ENCODE data around the gene LRRN4.

Gene LRRN4

DNA sequence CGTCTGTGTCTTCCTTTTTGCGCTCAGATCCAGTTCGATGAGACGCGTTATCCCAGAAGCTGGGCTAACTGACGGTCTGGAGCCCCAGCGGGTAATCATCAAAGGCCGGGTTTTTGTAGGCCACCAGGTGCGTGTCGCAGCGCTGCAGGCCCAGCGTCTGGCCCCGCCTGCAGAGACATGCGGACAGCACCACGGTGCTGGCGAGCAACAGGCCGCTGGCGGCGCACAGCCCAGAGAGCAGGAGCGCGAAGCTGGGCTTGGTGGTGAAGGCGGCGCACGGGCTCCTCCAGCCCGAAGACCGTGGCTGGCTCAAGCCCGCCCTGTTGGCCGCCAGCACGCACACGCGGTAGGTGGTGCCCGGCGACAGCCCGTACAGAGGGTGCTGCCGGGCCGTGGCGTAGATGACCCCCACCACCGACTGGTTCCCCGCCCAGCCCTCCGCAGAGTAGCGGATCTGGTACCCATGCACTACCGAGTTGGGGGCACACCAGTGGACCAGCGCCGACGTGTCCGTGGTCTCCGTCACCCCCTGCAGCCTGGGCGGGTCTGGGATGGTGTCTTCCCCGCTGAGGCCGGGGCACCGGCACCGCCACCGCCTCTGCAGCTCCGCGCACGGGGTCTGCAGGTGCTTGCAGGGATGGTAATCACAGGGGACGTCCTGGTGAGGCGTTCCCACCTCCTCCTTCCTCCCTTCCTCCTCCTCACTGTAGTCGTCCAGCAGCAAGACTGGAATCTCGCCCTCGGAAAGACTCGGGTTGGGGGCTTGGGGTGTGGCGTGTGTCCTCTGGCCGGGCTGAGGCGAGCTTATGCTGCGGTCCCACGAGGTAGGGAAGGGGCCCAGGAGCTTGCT, 12.7 kb downstream of the LRRN4 start:
- no peak for DNase-seq
- H3K36me3 Mint-ChIP-seq (ENCODE audit: low read depth), result peaks cover 62% of the 10 kb centered on the region
- H3K4me3 Mint-ChIP-seq, result no peak overlapping the region
- TF ChIP-seq CTCF (IDR thresholded peaks at IDR 0.05), result no peak
- H3K27ac Mint-ChIP-seq, result peak overlapping the region; percentile 90
- no peaks in the 10 kb centered on the region for H3K9me3 Mint-ChIP-seq
- H3K27me3 Mint-ChIP-seq (ENCODE audit: low read depth, poor library complexity), result peaks cover 4% of the 10 kb centered on the region
- no peaks in the 10 kb centered on the region for H3K4me1 Mint-ChIP-seq

- Mint-ChIP-seq H3K27ac (peak overlapping the region; percentile 90), H3K27me3 (ENCODE audit: low read depth, poor library complexity) (peaks cover 4% of the 10 kb centered on the region), H3K4me3 (no peak overlapping the region), H3K36me3 (ENCODE audit: low read depth) (peaks cover 64% of the 10 kb centered on the region), H3K4me1 (no peaks in the 10 kb centered on the region), H3K9me3 (no peaks in the 10 kb centered on the region)
- no peak for DNase-seq
- no peak for TF ChIP-seq CTCF (IDR thresholded peaks at IDR 0.05)
These were observed 13.3 kb downstream of the LRRN4 start for GRCh38 chr20:6040540-6040939.

DNA sequence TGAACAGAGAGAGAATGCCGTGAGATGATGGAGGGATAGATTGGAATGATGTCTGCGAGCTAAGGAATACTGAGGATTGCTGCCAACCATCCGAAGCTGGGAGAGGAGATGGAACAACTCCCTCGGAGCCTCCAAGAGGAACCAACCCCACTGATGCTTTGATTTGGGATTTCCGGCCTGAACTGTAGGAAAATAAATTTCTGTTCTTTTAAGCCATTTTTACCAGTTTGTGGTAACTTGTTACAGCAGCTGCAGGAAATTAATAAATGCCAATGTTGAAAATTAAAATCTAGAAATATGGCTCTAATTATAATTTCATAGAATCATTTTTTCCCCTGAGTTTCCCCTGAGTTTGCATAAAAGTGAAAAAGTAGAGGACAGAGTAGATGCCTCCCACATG, 14.1 kb downstream of the LRRN4 start:
- H3K27me3 Mint-ChIP-seq (ENCODE audit: low read depth, poor library complexity), result peaks cover 4% of the 10 kb centered on the region
- H3K27ac Mint-ChIP-seq, result peak overlapping the region; percentile 90
- no peak overlapping the region for H3K4me3 Mint-ChIP-seq
- no peak for DNase-seq
- no peak for TF ChIP-seq CTCF (IDR thresholded peaks at IDR 0.05)
- H3K9me3 Mint-ChIP-seq, result no peaks in the 10 kb centered on the region
- H3K36me3 Mint-ChIP-seq (ENCODE audit: low read depth), result peaks cover 68% of the 10 kb centered on the region
- H3K4me1 Mint-ChIP-seq, result no peaks in the 10 kb centered on the region

DNA sequence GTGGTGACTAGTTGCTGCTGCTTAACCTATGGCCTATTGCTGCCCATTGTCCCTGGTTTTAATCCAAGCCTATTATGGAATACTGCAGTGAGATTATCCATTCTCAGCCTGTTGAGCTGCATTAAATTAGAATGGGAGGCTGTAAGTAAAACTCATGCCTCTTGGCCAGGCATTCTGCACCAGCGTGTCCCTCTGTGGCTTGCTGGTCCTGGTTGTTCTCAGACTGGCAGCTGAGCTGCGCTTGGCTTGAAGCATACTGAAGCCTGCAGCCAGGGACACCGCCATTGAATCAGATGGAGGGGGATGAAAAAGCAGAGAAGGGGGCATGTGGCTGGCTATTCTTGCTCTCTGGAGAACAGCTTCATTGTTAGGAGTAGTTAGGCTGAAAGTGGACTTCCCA, 15.6 kb downstream of the LRRN4 start:
- no peak overlapping the region for H3K4me3 Mint-ChIP-seq
- H3K9me3 Mint-ChIP-seq, result no peaks in the 10 kb centered on the region
- no peaks in the 10 kb centered on the region for H3K27me3 Mint-ChIP-seq (ENCODE audit: low read depth, poor library complexity)
- H3K27ac Mint-ChIP-seq, result peak overlapping the region; percentile 80
- no peak for TF ChIP-seq CTCF (IDR thresholded peaks at IDR 0.05)
- DNase-seq, result no peak
- peaks cover 66% of the 10 kb centered on the region for H3K36me3 Mint-ChIP-seq (ENCODE audit: low read depth)
- H3K4me1 Mint-ChIP-seq, result no peaks in the 10 kb centered on the region

DNA sequence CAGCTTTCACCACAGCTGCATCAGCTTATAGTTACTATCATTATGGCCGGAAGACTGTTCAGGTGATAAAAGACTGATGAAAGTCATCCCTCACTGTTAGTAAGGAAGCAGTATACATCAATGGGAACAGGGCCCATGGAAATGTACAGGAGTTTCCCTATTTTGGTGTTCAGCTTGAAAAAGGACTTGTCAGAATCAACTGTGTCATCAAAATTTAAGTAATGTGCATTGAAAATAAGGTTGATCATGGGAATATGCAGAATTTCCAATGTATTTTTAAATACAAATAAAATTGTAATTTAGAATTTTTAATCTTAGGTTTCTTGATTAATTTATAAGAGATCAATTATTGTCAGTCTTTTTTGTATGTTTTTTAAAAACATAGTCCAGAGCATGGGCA, 16.8 kb downstream of the LRRN4 start:
- H3K4me1 Mint-ChIP-seq, result peaks cover 8% of the 10 kb centered on the region
- no peak for TF ChIP-seq CTCF (IDR thresholded peaks at IDR 0.05)
- H3K27ac Mint-ChIP-seq, result peak overlapping the region; percentile 16
- H3K27me3 Mint-ChIP-seq (ENCODE audit: low read depth, poor library complexity), result no peaks in the 10 kb centered on the region
- no peak overlapping the region for H3K4me3 Mint-ChIP-seq
- H3K9me3 Mint-ChIP-seq, result no peaks in the 10 kb centered on the region
- peaks cover 65% of the 10 kb centered on the region for H3K36me3 Mint-ChIP-seq (ENCODE audit: low read depth)
- DNase-seq, result no peak

- Mint-ChIP-seq H3K27ac (no peak overlapping the region), H3K4me1 (peaks cover 9% of the 10 kb centered on the region), H3K4me3 (no peak overlapping the region), H3K27me3 (ENCODE audit: low read depth, poor library complexity) (no peaks in the 10 kb centered on the region), H3K9me3 (no peaks in the 10 kb centered on the region), H3K36me3 (ENCODE audit: low read depth) (peaks cover 63% of the 10 kb centered on the region)
- DNase-seq, result no peak
- no peak for TF ChIP-seq CTCF (IDR thresholded peaks at IDR 0.05)
These were observed 17.6 kb downstream of the LRRN4 start for GRCh38 chr20:6036213-6036612.
